Stimulated activated CD4-positive, alpha-beta T cell treated with anti-CD3 and anti-CD28 coated beads, Interleukin-1b, Interleukin-23, amount 100 ng/mL, for 48 hours (primary cell): ENCODE data around the gene IPO9.

Source experiments
- DNase-seq: peaks from one replicate; pipeline ENCODE4 v3.0.0-alpha.2; 2020

IPO9 gene

DNA sequence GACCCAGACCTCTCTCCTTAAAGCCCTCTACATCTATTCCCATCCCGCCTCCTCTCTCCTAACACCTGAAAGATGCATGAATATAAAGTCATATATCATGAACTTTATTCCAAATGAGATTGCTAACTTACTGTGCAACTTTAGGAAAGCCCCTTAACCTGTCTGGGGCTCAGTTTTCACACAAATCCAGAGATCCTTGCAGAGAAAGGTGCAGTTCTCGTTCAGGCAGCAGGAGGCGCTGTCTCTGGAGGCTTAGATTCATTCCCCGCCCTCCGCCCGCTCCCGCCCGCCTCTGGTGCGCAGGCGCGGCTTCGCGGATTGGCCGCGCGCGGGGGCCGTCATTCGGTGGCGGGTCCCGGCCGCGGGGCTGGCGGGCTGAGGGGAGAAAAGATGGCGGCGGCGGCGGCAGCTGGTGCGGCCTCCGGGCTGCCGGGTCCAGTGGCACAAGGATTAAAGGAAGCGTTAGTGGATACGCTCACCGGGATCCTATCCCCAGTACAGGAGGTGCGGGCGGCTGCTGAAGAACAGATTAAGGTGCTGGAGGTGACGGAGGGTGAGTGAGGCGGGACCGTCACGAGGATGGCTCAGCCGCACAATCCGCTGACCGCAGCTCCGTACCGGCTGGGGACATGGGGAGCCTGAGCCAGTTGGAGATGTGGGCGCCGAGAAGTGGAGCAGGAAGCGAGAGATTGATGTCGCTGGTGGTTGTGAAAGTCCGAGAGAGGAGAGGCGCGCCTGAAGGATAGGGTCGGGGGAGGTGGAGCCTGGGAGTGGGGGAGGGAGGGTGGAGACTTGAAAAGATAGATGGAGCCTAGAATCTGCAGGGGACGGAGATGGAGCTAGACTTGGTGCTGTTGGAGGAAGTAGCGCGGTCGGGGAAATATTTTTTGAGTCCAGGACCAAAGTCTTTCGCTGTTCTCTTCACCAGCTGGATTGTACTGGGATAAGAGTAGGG is at the start of gene IPO9:
IPO9 (plus strand) TSS at position 338 of the 955 bp plus-strand sequence; CDS start at position 391, 53 bp downstream.
- DNase-seq = peak; percentile 94

GRCh38 chr1:201779351-201779880 is 49.5 kb upstream of the IPO9 start:
- no peak for DNase-seq

DNA sequence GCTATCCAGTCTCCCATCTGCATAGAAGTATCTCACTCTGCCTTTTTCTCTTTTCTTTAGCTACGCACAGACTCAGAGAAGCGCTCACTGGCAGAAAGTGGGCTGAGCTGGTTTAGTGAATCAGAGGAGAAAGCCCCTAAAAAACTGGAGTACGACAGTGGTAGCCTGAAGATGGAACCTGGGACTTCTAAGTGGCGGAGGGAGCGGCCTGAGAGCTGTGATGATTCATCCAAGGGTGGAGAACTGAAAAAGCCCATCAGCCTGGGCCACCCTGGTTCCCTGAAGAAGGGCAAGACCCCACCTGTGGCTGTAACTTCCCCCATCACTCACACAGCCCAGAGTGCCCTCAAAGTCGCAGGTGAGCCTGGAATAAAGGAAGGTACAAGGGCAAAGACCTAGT is 48.0 kb upstream of the IPO9 start:
- DNase-seq = no peak

DNA sequence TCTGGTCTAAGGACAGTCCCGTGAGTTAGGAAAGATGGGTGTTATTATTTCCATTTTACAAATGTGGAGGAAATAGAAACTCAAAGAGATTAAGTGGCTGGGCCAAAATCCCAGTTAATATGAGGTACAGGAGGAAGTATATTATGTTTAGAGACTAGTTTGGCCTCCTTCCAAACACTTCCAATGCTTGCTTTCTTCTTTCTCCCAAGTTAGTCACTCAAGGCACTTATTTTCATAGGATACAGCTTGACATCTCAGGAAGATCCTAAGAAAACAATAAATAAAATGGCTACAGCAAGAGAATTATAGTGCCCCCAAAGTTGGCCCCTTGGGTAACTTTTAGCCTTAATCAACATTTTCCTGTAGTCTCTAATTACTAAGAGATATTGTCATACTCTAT is 47.5 kb upstream of the IPO9 start:
- DNase-seq = no peak

DNA sequence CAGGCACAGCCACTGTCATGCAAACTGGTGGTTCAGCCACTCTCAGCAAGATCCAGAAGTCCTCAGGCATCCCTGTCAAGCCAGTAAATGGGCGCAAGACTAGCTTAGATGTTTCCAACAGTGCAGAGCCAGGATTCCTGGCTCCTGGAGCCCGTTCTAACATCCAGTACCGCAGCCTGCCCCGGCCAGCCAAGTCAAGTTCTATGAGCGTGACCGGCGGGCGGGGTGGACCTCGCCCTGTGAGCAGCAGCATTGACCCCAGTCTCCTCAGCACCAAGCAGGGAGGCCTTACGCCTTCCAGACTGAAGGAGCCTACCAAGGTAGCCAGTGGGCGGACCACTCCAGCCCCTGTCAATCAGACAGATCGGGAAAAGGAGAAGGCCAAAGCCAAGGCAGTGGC is 46.6 kb upstream of the IPO9 start:
- DNase-seq = no peak

- no peak for DNase-seq
Measured at GRCh38 chr1:201783058-201783457, 45.9 kb upstream of the IPO9 start.

DNA sequence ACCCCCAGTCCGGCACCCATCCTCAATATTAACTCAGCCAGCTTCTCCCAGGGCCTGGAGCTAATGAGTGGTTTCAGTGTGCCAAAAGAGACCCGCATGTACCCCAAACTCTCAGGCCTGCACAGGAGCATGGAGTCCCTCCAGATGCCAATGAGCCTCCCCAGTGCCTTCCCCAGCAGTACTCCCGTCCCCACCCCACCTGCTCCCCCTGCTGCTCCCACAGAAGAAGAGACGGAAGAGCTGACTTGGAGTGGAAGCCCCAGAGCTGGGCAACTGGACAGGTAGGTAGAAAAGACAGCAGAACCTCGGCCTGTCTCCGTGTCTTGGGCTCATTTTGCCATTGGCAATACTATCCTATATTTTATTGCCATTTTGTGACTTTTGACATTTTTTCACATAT is 45.4 kb upstream of the IPO9 start:
- DNase-seq = no peak

GRCh38 chr1:201785291-201785690 is 43.7 kb upstream of the IPO9 start:
- no peak for DNase-seq

GRCh38 chr1:201786824-201787223 is 42.1 kb upstream of the IPO9 start:
- DNase-seq = no peak

- no peak for DNase-seq
Measured at GRCh38 chr1:201788296-201788695, 40.7 kb upstream of the IPO9 start.

- no peak for DNase-seq
Measured at GRCh38 chr1:201789245-201789644, 39.7 kb upstream of the IPO9 start.

GRCh38 chr1:201790261-201790660 is 38.7 kb upstream of the IPO9 start:
- DNase-seq = no peak

DNA sequence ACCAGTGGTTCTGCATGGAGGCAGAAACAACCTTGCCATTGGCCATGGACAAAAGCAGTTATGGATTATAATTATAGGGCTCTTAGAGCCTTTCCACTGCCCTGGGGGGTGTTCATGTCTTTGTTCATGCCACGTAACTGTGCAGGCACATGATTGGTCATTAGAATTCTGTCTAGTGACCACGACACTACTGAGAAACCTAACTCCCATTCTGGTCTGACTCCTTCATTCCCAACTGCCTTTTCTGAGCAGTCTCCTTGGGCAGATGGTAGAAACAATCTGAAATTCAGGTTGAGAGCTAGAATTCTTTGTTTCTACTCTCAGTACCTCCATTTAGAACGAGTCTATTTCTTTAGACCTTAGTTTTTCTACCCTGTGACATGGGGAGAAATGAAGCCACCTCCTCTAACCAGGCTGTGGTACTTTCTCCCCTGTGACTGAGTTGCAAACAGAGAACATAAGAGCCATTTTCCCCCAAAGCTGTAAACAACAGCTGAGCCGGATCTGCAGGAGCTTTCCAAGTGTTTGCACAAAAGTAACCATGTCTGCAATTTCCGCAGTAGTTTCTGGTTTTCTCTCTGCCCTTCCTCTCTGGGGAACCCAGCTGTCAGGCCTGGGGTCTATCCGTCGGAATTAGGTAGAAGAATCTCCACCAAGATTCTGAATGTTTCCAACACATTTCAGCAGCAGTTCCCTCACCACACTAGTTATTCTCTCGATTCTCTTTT is 37.7 kb upstream of the IPO9 start:
- DNase-seq = no peak

- DNase-seq = no peak
Measured at GRCh38 chr1:201791779-201792173, 37.2 kb upstream of the IPO9 start.

- peak; percentile 48 for DNase-seq
Measured at GRCh38 chr1:201792534-201793305, 36.2 kb upstream of the IPO9 start.

DNA sequence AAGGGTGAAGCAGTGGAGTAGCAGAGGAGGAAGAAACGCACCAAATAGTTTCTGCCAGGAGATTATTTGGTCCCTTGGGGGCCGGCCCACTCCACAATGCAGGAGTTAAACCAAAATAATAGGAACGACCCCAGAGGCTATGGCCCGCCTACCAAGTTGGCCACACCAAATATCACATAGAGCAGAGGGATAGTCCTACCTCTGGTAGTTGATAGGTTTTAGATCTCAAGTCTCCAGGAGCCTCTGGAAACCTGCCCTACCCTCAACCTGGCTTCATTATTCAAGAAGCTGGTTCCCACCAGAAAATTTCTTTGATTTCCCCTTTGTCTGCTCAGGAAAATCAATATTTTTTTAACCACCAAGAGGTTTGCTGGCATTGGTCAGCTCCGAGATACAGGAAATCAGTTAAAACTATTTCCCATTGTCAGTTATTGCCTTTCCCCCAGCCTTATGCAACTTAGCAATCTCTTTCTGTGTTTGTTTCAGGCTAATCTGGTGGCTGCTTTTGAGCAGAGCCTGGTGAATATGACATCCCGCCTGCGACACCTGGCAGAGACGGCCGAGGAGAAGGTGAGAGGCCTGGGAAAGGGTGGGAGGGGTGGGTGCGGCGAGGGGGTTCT is 35.5 kb upstream of the IPO9 start:
- no peak for DNase-seq

GRCh38 chr1:201795066-201795465 is 33.9 kb upstream of the IPO9 start:
- no peak for DNase-seq

DNA sequence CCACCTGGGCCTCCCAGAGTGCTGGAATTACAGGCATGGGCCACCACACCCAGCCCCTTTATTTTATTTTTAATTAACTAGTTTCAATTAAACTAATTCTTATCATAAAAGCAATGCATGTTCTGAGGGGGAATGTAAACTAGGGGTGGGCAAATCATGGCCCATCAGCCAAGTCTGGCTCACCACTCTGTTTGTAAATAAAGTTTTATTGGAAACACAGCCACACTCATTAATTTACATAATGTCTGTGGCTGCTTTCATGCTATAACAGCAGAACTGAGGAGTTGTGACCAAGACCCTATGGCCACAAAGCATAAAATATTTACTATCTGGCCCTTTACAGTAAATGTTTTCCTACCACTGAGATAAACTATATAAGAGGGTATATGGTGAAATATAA is 28.7 kb upstream of the IPO9 start:
- DNase-seq = no peak

DNA sequence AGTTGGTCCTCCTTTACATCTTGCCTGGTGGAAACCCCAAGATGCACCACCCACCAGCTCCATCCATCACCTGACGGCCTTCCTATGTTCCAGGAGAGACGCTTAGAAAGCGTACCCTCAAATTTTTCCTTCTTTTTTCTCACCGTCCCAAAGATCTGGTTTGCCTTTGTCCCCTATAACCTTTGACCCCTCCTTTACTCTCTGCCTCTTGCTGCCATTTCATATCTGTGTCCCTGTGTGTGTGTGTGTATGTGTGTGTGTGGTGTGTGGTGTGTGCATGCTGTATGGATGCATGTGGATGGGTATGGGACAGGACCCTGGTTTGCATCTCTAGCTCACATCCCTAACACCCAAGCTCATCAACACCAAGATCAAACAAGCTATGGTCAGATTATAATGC is 22.2 kb upstream of the IPO9 start:
- no peak for DNase-seq

- DNase-seq = no peak
Measured at GRCh38 chr1:201807958-201808632, 20.9 kb upstream of the IPO9 start.

- DNase-seq = no peak
Measured at GRCh38 chr1:201808633-201808990, 20.3 kb upstream of the IPO9 start.

DNA sequence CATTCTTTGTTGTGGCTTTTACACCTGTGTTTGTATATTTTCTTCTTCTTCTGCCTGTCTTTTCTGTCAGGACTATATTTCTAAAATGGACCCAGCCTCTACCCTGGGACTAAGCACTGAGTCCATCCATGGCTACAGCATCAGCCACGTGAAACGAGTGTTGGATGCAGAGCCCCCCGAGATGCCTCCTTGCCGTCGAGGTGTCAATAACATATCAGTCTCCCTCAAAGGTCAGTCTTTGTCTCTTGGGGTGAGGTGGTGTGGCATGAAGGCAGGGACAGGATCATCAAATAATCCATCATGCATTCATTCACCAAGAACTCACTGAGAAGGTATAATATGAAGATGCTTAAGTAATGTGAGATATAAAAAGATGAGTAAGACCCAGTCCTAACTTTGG is 19.1 kb upstream of the IPO9 start:
- DNase-seq = no peak
